Smooth muscle cell (in vitro differentiated cells): ENCODE data around the gene RAB13. TPM values are rescaled to one million over a fixed set of nuclear protein-coding genes. Genes with fewer than 3 reads are reported as not detected.

Source experiments
- DNase-seq: peaks from one replicate; lab custom pipeline; 2025; ENCODE audit not compliant: unreplicated experiment; lab: John Stamatoyannopoulos, UW
- H2AFZ ChIP-seq: fragments of 200-600 bp; sonication (generic); 2 replicates; pipeline ENCODE4 v1.6.0; 2016; ENCODE audit warnings: antibody characterized with exemption, low read depth, mild to moderate bottlenecking
- H3F3A ChIP-seq: fragments of 200-600 bp; sonication (generic); 2 replicates; pipeline ENCODE4 v1.6.0; 2017; ENCODE audit warnings: antibody characterized with exemption, low read depth
- H3K27ac ChIP-seq: fragments of 200-600 bp; sonication (generic); 2 replicates; pipeline ENCODE4 v1.5.1; 2016; ENCODE audit warnings: low read depth, mild to moderate bottlenecking
- H3K27me3 ChIP-seq: fragments of 200-600 bp; sonication (generic); 2 replicates; pipeline ENCODE4 v1.6.1; 2016; ENCODE audit warnings: low read depth, mild to moderate bottlenecking
- H3K36me3 ChIP-seq: fragments of 200-600 bp; sonication (generic); 2 replicates; pipeline ENCODE4 v1.5.1; 2016; ENCODE audit warnings: low read depth
- H3K4me1 ChIP-seq: fragments of 200-600 bp; sonication (generic); 2 replicates; pipeline ENCODE4 v1.5.1; 2016; ENCODE audit warnings: low read depth
- H3K4me2 ChIP-seq: fragments of 200-600 bp; sonication (generic); 2 replicates; pipeline ENCODE4 v1.6.0; 2016; ENCODE audit warnings: mild to moderate bottlenecking
- H3K4me3 ChIP-seq: fragments of 200-600 bp; sonication (generic); 2 replicates; pipeline ENCODE4 v1.5.1; 2016; ENCODE audit warnings: mild to moderate bottlenecking
- H3K79me2 ChIP-seq: fragments of 200-600 bp; sonication (generic); 2 replicates; pipeline ENCODE4 v1.6.0; 2016; ENCODE audit warnings: low read depth, mild to moderate bottlenecking
- H3K9ac ChIP-seq: fragments of 200-600 bp; sonication (generic); 2 replicates; pipeline ENCODE4 v1.6.0; 2016; ENCODE audit warnings: low read depth
- H3K9me3 ChIP-seq: fragments of 200-600 bp; sonication (generic); replicated peaks from 2 replicates; pipeline ENCODE4 v1.5.1; 2016; ENCODE audit warnings: low read depth
- H4K20me1 ChIP-seq: fragments of 200-600 bp; sonication (generic); 2 replicates; pipeline ENCODE4 v1.6.0; 2016; ENCODE audit warnings: low read depth
- CTCF ChIP-seq: fragments of 200-600 bp; sonication (generic); IDR thresholded peaks from 2 replicates; pipeline ENCODE4 v1.5.1; 2017; ENCODE audit warnings: borderline replicate concordance, mild to moderate bottlenecking, antibody characterized with exemption; ENCODE audit not compliant: insufficient read depth, poor library complexity, severe bottlenecking
- WGBS: methylation state at CpG from one replicate; pipeline ENCODE4 v1.1.7; 2016; ENCODE audit warnings: low lambda C conversion rate; 5-methylcytosine and 5-hydroxymethylcytosine counted together
- polyA plus RNA-seq: library from polyadenylated mRNA; unstranded; fragments of >200 nt; fragmentation: Nextera tagmentation; extraction: Ambion mirVana; gene quantifications from 2 replicates; pipeline ENCODE4 v1.2.1, GENCODE V29; 2016
- total RNA-seq: library from RNA; depleted of rRNA; stranded (reverse); fragments of >200 nt; gene quantifications from 2 replicates; pipeline ENCODE4 v1.2.3, GENCODE V29; 2014

RAB13 gene
- total and polyA plus RNA-seq, 2 experiments from 2014 or later, result 48.3 to 131 TPM

GRCh38 chr1:153954826-153955225, 31.3 kb downstream of the RAB13 start:
- no peak overlapping the region for H3K4me2 ChIP-seq
- H2AFZ ChIP-seq, result no peak overlapping the region
- H3K79me2 ChIP-seq, result peaks cover 46% of the 10 kb centered on the region
- no peak overlapping the region for H3K27ac ChIP-seq
- H3K4me3 ChIP-seq, result no peak overlapping the region
- H3K4me1 ChIP-seq, result peaks cover 4% of the 10 kb centered on the region
- H3K36me3 ChIP-seq, result no peaks in the 10 kb centered on the region
- DNase-seq, result no peak
- H3K9me3 ChIP-seq, result no peaks in the 10 kb centered on the region
- H3K27me3 ChIP-seq, result no peaks in the 10 kb centered on the region
- no peaks in the 10 kb centered on the region for H3F3A ChIP-seq
- TF ChIP-seq CTCF, result no peak
- H4K20me1 ChIP-seq, result peaks cover 48% of the 10 kb centered on the region
- H3K9ac ChIP-seq, result no peak overlapping the region
- WGBS, result 98% methylated on average over 10 of the region's 10 CpGs

- Histone ChIP-seq H3K4me2 (no peak overlapping the region), H3K4me3 (no peak overlapping the region), H3K9me3 (no peaks in the 10 kb centered on the region), H4K20me1 (peaks cover 48% of the 10 kb centered on the region), H2AFZ (no peak overlapping the region), H3K9ac (no peak overlapping the region), H3K27me3 (no peaks in the 10 kb centered on the region), H3F3A (no peaks in the 10 kb centered on the region), H3K27ac (no peak overlapping the region), H3K79me2 (peaks cover 46% of the 10 kb centered on the region), H3K36me3 (no peaks in the 10 kb centered on the region), H3K4me1 (peaks cover 4% of the 10 kb centered on the region)
- 95% methylated on average over 4 of the region's 4 CpGs for WGBS
- no peak for TF ChIP-seq CTCF
- DNase-seq, result no peak
These were observed 32.2 kb downstream of the RAB13 start for GRCh38 chr1:153953859-153954365.

- no peaks in the 10 kb centered on the region for H3F3A ChIP-seq
- no peaks in the 10 kb centered on the region for H3K9me3 ChIP-seq
- H3K4me3 ChIP-seq, result no peak overlapping the region
- H3K36me3 ChIP-seq, result no peaks in the 10 kb centered on the region
- H3K27ac ChIP-seq, result no peak overlapping the region
- 100% methylated on average over 2 of the region's 2 CpGs for WGBS
- peaks cover 36% of the 10 kb centered on the region for H4K20me1 ChIP-seq
- H3K4me1 ChIP-seq, result no peaks in the 10 kb centered on the region
- no peak overlapping the region for H3K9ac ChIP-seq
- H3K27me3 ChIP-seq, result no peaks in the 10 kb centered on the region
- peaks cover 32% of the 10 kb centered on the region for H3K79me2 ChIP-seq
- no peak for DNase-seq
- no peak overlapping the region for H3K4me2 ChIP-seq
- no peak overlapping the region for H2AFZ ChIP-seq
- no peak for TF ChIP-seq CTCF
These were observed 34.3 kb downstream of the RAB13 start for GRCh38 chr1:153951801-153952200.

- Histone ChIP-seq H3K79me2 (peaks cover 28% of the 10 kb centered on the region), H3K9ac (no peak overlapping the region), H4K20me1 (peaks cover 30% of the 10 kb centered on the region), H3K27me3 (no peaks in the 10 kb centered on the region), H3K9me3 (no peaks in the 10 kb centered on the region), H3K4me3 (no peak overlapping the region), H3K27ac (no peak overlapping the region), H3F3A (no peaks in the 10 kb centered on the region), H2AFZ (no peak overlapping the region), H3K4me2 (no peak overlapping the region), H3K36me3 (no peaks in the 10 kb centered on the region), H3K4me1 (no peaks in the 10 kb centered on the region)
- no peak for DNase-seq
- 98% methylated on average over 8 of the region's 11 CpGs for WGBS
- no peak for TF ChIP-seq CTCF
These were observed 35.0 kb downstream of the RAB13 start for GRCh38 chr1:153951183-153951582.
